NCI-H82 treated with DMSO at 0.1 percent for 48 hours (cell line): ENCODE results near the gene SLCO2A1.

Experiments used
- DNase-seq: peaks from one replicate; lab custom pipeline; 2025; ENCODE audit not compliant: unreplicated experiment; lab: John Stamatoyannopoulos, UW

Gene SLCO2A1

DNA sequence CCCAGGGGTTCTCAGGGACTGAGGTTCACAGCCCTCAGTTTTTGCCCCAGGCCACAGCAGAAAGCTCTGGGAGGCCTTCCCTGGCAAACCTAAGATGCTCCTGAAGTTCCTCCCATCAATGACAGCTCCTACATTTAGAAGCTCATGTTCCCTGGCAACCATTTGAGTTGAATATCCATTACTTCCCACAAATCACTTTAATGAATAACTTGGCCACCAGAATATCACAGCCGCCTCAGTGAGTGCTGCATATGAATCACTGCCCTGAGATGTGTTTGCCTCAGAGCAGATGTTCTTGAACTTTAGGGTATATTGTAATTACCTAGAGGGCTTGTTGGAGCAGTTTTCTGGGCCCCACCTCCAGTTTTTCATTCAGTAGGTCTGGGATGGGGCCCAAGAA lies 27.4 kb downstream of the SLCO2A1 start:
- no peak for DNase-seq

DNA sequence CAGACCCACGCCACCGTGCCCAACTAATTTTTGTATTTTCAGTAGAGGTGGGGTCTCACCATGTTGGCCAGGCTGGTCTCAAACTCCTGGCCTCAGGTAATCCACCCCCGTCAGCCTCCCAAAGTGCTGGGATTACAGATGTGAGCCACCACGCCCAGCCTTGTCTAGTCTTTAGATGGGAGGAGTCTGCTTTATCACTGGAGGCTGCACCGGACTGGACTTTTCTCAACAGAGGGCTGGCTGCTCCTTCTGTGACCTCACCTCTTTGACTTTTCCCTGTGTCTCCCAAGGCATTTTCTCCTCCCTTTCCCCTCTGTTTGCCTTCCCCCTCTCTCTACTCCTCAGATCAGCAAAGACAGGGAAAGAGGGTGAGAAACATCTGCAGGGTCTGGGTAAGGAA lies 28.5 kb downstream of the SLCO2A1 start:
- DNase-seq: no peak

DNA sequence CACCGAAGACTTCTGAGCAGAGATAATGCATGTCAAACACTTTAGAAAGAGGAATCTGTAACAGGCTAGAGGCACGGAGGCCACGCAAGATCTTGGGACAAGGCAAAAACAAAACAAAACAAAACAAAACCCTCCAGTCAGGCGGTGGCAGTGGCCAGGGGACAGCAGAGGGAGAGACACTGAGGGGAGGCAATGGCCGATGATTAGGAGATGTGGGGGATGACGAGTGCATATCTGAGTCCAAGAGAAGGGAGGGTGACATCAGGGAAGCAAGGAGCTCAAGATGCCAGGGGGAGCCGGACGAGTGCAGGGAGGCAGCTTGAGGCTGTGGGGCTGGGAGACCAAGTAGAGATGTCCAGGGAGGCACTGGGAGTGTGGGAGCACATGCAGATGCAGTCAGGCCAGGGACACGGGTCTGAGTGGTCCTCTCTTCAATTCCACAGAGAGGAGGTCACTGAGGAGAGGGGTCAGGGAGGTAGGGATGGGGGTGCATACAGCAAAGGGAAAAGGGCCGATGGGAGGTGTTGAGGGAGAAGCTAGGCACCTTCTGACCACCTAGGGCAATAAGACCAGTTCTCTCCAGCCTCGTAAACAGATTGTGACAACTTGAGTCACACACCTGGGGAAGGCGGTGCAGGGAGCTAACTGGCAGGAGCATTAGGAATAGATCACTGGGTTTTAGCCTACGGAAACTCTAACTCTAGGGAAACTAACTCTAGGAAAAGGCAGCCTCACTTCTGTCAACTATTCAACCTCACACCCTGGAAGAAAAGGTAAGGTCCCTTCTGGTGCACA lies 29.6 kb downstream of the SLCO2A1 start:
- no peak for DNase-seq

DNA sequence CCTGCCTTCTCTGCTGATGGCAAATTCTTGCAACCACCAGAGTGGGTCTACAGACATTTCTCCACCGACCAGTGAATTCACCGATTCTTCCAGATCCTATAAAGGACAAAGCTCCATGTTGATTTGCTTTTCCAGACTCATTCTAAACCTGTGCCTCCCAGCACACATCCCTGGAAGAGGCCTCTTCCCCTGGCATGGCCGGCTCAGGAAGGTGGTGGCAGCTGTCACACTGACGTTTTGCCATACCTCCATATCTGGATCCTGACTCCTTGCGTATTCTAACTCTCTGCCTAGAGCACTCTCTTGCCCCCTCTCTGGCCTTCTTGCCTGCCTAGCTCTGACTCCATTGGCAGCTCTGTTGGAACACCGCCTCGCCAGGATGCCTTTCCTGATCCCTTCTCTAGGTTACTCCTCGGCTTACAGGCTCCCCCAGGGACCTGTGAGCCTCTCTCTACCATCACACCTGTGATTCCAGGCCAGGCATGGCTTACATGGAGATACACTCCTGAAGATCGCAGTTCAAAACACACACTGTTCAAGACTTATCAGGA lies 31.0 kb downstream of the SLCO2A1 start:
- DNase-seq: no peak

DNA sequence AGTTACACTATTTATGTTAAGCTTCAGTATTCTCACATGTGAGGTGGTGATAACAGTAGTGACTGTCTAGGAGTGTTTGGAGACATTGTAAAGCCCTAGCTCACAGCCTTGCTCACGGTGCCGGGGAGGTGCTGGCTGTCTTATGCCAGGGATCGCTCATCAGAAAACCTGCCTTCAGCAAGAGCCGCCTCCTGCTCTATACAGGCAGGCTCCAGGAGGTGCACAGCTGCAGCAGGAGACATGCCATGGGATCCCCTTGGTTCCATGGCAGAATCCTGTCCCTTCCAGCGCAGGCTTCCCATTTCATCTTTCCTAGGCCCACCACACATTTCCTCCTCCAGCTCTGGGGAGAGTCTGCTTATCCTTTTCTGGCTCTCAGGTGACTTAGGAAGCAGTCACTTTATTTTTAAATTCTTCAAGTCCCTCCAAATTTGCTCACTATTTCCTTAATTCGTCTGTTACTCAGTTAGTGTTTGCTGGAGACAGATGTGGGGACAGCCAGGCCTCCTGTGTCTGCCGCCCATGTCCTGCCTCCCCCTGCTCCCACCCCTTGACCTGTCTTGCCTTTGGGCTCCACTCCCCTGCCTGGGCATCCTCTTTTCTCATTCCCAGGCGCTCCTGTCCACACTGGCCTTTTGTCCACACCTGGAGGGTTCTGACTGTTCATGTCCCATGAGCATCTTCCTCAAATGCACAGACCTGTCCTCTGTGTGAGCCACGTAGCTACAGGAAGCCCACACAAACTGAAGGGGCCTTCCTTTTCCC lies 31.7 kb downstream of the SLCO2A1 start:
- no peak for DNase-seq

DNA sequence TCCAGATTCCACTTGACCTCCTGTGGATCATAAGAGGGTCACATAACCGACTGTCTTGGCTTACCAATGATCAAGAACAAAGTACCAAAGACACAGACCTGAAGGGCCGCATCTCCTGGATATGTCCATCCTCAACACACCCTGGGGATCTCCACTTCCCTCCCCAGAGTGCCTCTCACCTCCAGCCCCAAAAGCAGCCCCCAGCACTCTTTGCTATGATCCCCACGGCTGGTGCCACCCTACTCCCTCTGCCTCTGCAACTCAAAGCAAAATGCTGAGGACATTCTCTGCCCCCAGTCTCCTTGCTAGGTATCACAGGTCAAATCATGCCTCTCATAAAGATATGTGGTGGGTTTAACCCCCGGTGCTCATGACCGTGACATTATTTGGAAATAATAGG lies 32.7 kb downstream of the SLCO2A1 start:
- DNase-seq: no peak

GRCh38 chr3:133996251-133996661 lies 33.5 kb downstream of the SLCO2A1 start:
- DNase-seq: no peak

GRCh38 chr3:133995264-133995663 lies 34.5 kb downstream of the SLCO2A1 start:
- no peak for DNase-seq

DNA sequence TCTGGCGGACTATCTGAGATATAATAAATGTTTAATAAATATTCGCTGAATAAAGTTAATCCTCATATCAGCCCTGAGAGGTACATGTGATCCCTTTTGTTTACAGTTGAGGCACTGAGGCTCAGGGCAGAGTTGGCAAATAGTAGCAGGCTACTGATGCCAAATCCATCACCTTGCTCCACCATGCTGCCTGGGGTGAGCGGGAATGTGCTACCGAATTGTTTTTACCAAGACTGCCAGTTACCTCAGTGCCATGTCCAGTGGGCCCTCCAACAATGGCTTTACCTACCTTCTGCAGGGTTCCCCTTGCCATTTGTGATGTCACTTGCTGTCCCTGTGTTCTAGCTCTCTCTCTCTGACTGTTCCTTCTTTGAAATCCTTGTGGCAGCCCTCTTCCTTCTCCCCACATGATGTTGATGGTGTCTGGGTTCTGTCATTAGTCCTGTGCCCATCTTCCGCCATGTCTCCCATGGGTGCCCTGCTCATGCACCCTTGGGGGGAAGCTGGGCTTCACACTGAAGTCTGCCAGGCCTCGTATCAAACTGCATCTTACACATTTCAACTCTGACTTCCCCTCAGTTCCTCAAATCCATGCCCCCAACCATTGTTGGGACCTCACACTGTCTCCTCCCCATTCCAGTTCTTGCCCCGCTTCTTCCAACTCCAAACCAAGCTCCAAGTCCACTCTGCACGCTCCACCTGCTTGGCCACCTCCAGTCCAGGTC lies 35.4 kb downstream of the SLCO2A1 start:
- no peak for DNase-seq

DNA sequence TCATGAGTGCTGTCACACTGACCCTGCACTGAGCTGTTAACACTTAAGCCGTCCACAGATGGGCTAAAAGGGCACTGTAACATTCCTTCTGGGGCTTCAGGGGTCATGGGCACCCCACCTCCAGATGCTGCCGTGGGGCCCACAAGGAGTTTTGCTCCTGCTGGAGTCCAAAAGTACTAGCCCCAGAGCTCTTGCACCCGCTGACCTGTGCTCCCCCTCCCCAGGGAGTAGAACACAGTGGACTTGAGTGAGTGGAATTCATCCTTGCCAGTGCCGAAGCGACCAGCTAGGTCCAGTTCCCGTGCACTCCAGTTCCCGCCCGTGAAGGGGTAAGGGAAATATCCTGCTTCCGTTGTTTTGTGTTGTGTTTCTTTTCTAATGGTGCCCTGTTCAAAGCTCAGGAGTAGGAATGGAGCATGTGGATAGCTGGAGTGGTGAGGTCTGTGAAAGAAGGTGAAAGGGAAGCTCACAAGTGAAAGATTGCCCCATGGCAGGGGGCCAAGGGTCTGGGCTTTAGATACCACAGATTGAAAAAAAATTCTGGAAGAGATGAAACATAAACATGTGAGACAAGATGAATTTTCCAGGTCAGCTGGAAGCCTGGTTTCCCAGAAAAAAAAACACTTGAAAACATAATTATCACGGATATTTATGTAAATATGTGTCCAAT lies 36.6 kb downstream of the SLCO2A1 start:
- DNase-seq: no peak

- DNase-seq: no peak
These were observed 37.3 kb downstream of the SLCO2A1 start for GRCh38 chr3:133992381-133992780.

DNA sequence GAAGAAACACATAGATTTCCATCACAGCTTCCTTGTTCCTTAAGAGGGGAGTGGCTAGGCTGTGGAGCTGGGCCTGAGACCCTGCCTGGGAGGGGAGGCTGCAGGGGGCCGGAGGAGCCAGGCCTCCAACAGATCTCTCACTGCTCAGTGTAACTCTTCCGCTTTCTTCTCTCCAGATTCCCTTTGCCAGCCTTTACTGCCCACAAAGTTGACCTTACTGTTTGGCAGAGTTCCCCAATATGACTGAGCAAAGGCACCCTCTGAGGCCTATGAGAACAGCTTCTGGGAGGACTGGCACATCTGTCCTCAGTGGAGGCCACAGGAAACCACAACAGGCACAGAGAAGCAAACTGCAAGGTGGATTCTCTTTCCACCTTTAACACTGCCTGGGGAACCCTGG lies 38.1 kb downstream of the SLCO2A1 start:
- no peak for DNase-seq

- no peak for DNase-seq
These were observed 38.5 kb downstream of the SLCO2A1 start for GRCh38 chr3:133991209-133991608.

DNA sequence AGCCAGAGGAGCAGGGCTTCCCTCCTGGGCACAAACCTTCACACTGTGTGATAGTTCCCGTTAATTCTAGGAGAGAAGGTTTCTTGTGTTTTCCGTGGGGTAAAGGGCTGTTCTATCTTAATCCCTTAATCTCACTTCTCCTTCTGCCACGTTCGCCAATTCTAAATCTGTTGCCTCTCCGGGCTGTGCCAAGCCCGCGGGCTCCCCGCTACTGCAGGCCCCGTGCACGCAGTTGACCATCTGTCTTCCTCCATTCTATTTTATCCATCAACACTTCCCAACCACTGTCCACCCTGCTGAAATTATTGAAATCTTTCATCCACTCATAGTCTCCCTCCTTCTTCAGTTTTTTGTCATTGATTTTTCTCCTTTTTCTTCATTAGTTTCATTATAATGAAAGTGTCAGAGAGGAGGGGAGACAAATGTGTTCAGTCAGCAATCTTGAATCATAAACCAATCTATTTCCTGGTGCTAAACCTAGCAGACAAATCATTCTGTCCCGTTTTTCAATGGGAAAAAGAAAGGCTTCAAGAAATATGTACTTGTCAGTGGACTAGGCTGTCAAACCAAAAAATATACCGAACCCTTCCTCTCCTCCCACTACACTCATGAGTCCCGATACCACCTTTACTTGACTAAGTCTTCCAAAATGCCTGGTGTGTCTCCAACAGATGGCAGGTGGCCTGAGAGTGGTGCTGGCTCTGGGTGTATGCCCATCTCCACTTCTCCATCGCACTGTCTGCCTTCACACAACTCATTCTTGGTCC lies 39.6 kb downstream of the SLCO2A1 start:
- DNase-seq: peak; percentile 83

GRCh38 chr3:133988631-133989161 lies 41.0 kb downstream of the SLCO2A1 start:
- no peak for DNase-seq

GRCh38 chr3:133987948-133988484 lies 41.7 kb downstream of the SLCO2A1 start:
- DNase-seq: no peak

DNA sequence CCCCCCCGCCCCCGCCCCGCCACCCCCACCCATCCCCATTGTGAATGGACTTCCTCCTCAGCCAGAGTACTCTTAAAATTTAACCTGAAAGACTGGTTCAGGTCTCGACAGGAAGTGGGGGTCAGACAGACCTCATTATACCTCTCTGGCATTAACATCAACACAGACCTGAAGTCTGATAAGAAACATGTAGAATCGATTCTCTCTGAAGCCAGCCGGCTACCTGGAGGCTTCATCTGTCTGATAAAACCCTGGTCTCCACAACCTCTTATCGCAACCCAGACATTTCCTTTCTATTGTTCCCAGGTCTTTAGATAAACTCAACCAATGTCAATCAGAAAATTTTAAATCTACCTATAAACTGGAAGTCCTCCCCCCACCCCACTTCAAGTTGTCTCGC lies 42.6 kb downstream of the SLCO2A1 start:
- no peak for DNase-seq

DNA sequence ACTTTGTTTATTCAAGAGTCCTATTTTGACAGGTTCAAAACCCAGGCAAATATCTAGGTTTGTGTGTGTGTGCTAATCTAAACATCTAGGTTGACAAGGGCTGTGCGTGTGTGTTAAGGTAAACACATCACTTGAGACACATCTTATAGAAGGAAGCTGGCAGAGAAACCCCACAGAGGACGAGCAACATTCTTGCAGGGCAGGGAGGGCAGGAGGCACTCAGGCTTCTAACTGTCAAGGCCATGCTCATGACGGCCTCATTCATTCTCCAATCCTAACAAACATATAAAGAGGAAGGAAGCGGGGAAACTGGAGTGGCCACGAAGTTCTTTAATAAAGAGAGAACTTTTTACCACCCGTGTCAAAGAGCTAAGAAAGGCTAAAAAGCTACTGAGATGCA lies 43.4 kb downstream of the SLCO2A1 start:
- no peak for DNase-seq

DNA sequence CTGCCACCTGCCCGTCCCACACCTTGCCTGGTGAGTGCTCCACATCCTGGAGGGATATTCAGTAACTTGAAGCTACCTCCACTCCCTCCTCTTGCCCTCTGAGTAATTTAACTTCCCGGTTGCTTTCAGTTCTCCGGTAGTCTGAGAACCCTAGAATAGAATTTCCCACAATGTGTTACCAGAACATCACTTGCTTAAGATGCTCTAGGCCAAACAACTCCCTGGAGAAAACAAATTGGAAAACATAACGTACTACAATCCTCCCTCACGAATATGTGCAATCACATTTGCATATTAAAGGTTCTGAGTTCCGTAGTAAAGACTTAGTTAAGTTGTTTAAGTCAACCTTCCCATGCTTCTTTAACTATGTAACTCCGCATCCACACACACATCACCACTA lies 44.8 kb downstream of the SLCO2A1 start:
- DNase-seq: no peak
